GM12892 (cell line): ENCODE data around the gene GDF11.

Experiments used
- POLR2A ChIP-seq: IDR thresholded peaks from 2 replicates; pipeline ENCODE4 v1.6.1; 2011; ENCODE audit warnings: low read depth, low read length, control low read depth
- POLR2AphosphoS5 ChIP-seq: IDR thresholded peaks from 2 replicates; pipeline ENCODE4 v1.6.1; 2011; ENCODE audit warnings: low read depth, low read length, control low read depth
- TAF1 ChIP-seq: IDR thresholded peaks from 2 replicates; pipeline ENCODE4 v1.6.1; 2011; ENCODE audit warnings: low read depth, mild to moderate bottlenecking, control low read depth, low read length, borderline replicate concordance

DNA sequence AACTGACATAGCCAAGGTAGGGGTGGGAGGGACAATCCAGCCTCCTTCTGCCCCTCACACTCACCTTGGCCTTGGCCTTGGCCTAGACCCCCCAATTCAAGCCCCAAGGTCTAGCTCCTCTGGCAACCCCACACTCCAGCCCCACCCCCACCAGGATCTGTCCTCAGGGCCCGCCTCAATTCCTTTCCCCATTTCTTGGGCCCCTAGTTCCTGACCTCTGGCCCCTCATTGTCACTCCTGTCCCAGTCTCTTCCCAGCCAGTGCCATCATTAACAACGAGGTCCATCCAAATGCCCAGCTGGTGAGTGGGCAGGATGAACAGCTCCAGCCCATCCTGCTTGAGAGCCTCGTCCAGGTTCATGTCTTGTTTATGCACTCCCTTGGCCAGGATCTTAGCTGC is 6.8 kb upstream of the GDF11 start:
- TF ChIP-seq POLR2AphosphoS5 (no peak), POLR2A (no peak), TAF1 (no peak)
